ENCODE results near the gene MAGEA8. TPM values are rescaled to one million over a fixed set of nuclear protein-coding genes. Genes with fewer than 3 reads are reported as not detected.

The MAGEA8 gene
- total and polyA plus RNA-seq, 10 of the 15 experiments (the other 5 are each of a cell fraction or from before 2014, with no cell fraction given) = 0.06 to 0.20 (median 0.13) TPM; not detected in 7

GRCh38 chrX:149848855-149849254, 32.1 kb upstream of the MAGEA8 start:
- CTCF ChIA-PET = no interaction called here
- FAIRE-seq (no peak), ATAC-seq (no peak), DNase-seq (ENCODE audit: low read depth, low spot score) (no peak)
- Histone ChIP-seq H3K9ac (ENCODE audit: control insufficient read depth, insufficient read depth, low read length) (no peak overlapping the region), H3K4me2 (ENCODE audit: control insufficient read depth, insufficient read depth) (no peak overlapping the region), H3K9me3 (replicated peaks; ENCODE audit: control insufficient read depth, insufficient read depth, low read length) (no peaks in the 10 kb centered on the region; the same call in 2 of the 3 replicates), H3K4me1 (ENCODE audit: control insufficient read depth, insufficient read depth, low read length) (no peaks in the 10 kb centered on the region), H3K27me3 (replicated peaks in 1 of 2; ENCODE audit: control insufficient read depth in 2 of 2, insufficient read depth in 2 of 2, low read length in 1 of 2) (no peaks in the 10 kb centered on the region), H3K4me3 (no peak overlapping the region), H3K36me3 (ENCODE audit: control insufficient read depth in 2 of 2, insufficient read depth in 2 of 2, low read length in 1 of 2) (no peaks in the 10 kb centered on the region), H3K79me2 (ENCODE audit: control insufficient read depth, insufficient read depth, low read length) (no peaks in the 10 kb centered on the region), H3K27ac (ENCODE audit: control insufficient read depth, insufficient read depth) (no peak overlapping the region), H2AFZ (ENCODE audit: control insufficient read depth, low read depth, low read length) (no peak overlapping the region), H4K20me1 (ENCODE audit: control insufficient read depth, insufficient read depth) (no peaks in the 10 kb centered on the region)
- RAD21 ChIA-PET (ENCODE audit: unreplicated experiment) = no interaction called here
- intact Hi-C loops (cut with micrococcal nuclease; ENCODE audit: unreplicated experiment) = no loop called here
- TF ChIP-seq EZH2 (IDR thresholded peaks at IDR 0.05; ENCODE audit: borderline replicate concordance, control insufficient read depth, low read depth, low read length) = no peak
- no peak for TF ChIP-seq FOXM1 (IDR thresholded peaks at IDR 0.05; ENCODE audit: low read depth, low read length)
- no peak for TF ChIP-seq STAT3 (IDR thresholded peaks at IDR 0.05; ENCODE audit: low read depth, low read length)
- TF ChIP-seq RUNX3 (IDR thresholded peaks at IDR 0.05; ENCODE audit: low read length) = no peak
- TF ChIP-seq CHD1 (IDR thresholded peaks at IDR 0.05; ENCODE audit: low read depth, low read length) = no peak
- no peak for TF ChIP-seq NKRF (conservative IDR thresholded peaks at IDR 0.05)
- no peak for TF ChIP-seq GABPA (IDR thresholded peaks at IDR 0.05; ENCODE audit: low read depth)
- no peak for TF ChIP-seq TAF1 (IDR thresholded peaks at IDR 0.05; ENCODE audit: borderline replicate concordance, low read depth, low read length)
- POLR2A ChIA-PET = interaction anchor here (0.9 kb wide), 1 partner anchor 12 kb away, joined by 5 read pairs; no protein-coding TSS in a partner anchor
- no TSS peak for BruUV-seq (replicated peaks)
- SMC1A ChIA-PET (ENCODE audit: uncharacterized antibody, unreplicated experiment) = interaction anchor here (0.5 to 0.8 kb wide), 2 partner anchors 49 to 168 kb away, joined by 3 read pairs; no protein-coding TSS in a partner anchor
- in situ Hi-C loops (cut with MboI) = no loop called here
- 21% methylated on average over 3 of the region's 3 CpGs for WGBS (ENCODE audit: insufficient coverage, insufficient replicate concordance, low lambda C conversion rate, missing lambda C conversion rate)
